ENCODE data around the gene ADORA2A.

Gene ADORA2A

GRCh38 chr22:24417200-24417599, 10.2 kb upstream of the ADORA2A start:
- peaks cover 0 to 58% (median 48%) of the 10 kb centered on the region in 5 donors for H3K36me3 ChIP-seq (ENCODE audit: control insufficient read depth in 5 of 5, insufficient read depth in 5 of 5, low read length in 5 of 5)
- peaks cover 2 to 30% (median 23%) of the 10 kb centered on the region in 5 donors for H3K4me1 ChIP-seq (ENCODE audit: control insufficient read depth in 5 of 5, insufficient read depth in 5 of 5, low read length in 5 of 5)

GRCh38 chr22:24417901-24418641, 9.3 kb upstream of the ADORA2A start:
- Histone ChIP-seq H3K9me3 (ENCODE audit: control insufficient read depth in 5 of 5, low read length in 5 of 5) (no peaks in the 10 kb centered on the region), H3K4me1 (ENCODE audit: control insufficient read depth in 5 of 5, insufficient read depth in 5 of 5, low read length in 5 of 5) (peaks cover 2 to 32% (median 23%) of the 10 kb centered on the region in 5 donors), H3K9ac (ENCODE audit: low read length in 5 of 5) (no peak overlapping the region), H3K36me3 (ENCODE audit: control insufficient read depth in 5 of 5, insufficient read depth in 5 of 5, low read length in 5 of 5) (peaks cover 0 to 49% (median 40%) of the 10 kb centered on the region in 5 donors), H3K27me3 (ENCODE audit: control insufficient read depth in 5 of 5, insufficient read depth in 4 of 5, low read length in 5 of 5) (peaks cover 0 to 7% (median 0%) of the 10 kb centered on the region in 5 donors), H3K4me3 (ENCODE audit: low read depth in 1 of 5, low read length in 5 of 5) (no peak overlapping the region), H3K27ac (ENCODE audit: low read depth, low read length) (no peak overlapping the region)

More at GRCh38 chr22:24417200-24417599, 10.2 kb upstream of the ADORA2A start:
- Histone ChIP-seq H3K4me3 (ENCODE audit: low read depth in 1 of 5, low read length in 5 of 5) (no peak overlapping the region), H3K27me3 (ENCODE audit: control insufficient read depth in 5 of 5, insufficient read depth in 4 of 5, low read length in 5 of 5) (peaks cover 0 to 4% (median 0%) of the 10 kb centered on the region in 5 donors), H3K9me3 (ENCODE audit: control insufficient read depth in 5 of 5, low read length in 5 of 5) (no peaks in the 10 kb centered on the region), H3K27ac (ENCODE audit: low read depth, low read length) (no peak overlapping the region), H3K9ac (ENCODE audit: low read length in 5 of 5) (no peak overlapping the region)

- Histone ChIP-seq H3K4me1 (ENCODE audit: control insufficient read depth in 5 of 5, insufficient read depth in 5 of 5, low read length in 5 of 5) (peaks cover 2 to 36% (median 25%) of the 10 kb centered on the region in 5 donors), H3K4me3 (ENCODE audit: low read depth in 1 of 5, low read length in 5 of 5) (no peak overlapping the region), H3K27ac (ENCODE audit: low read depth, low read length) (no peak overlapping the region), H3K9me3 (ENCODE audit: control insufficient read depth in 5 of 5, low read length in 5 of 5) (no peaks in the 10 kb centered on the region), H3K9ac (ENCODE audit: low read length in 5 of 5) (no peak overlapping the region), H3K27me3 (ENCODE audit: control insufficient read depth in 5 of 5, insufficient read depth in 4 of 5, low read length in 5 of 5) (peaks cover 0 to 7% (median 0%) of the 10 kb centered on the region in 5 donors), H3K36me3 (ENCODE audit: control insufficient read depth in 5 of 5, insufficient read depth in 5 of 5, low read length in 5 of 5) (peaks cover 0 to 41% (median 33%) of the 10 kb centered on the region in 5 donors)
Observed at GRCh38 chr22:24418786-24419474, 8.5 kb upstream of the ADORA2A start.

GRCh38 chr22:24419475-24419850, 7.9 kb upstream of the ADORA2A start:
- peaks cover 2 to 41% (median 28%) of the 10 kb centered on the region in 5 donors for H3K4me1 ChIP-seq (ENCODE audit: control insufficient read depth in 5 of 5, insufficient read depth in 5 of 5, low read length in 5 of 5)

GRCh38 chr22:24420072-24420976, 7.1 kb upstream of the ADORA2A start:
- peaks cover 0 to 10% (median 0%) of the 10 kb centered on the region in 5 donors for H3K27me3 ChIP-seq (ENCODE audit: control insufficient read depth in 5 of 5, insufficient read depth in 4 of 5, low read length in 5 of 5)

More at GRCh38 chr22:24419475-24419850, 7.9 kb upstream of the ADORA2A start:
- Histone ChIP-seq H3K27ac (ENCODE audit: low read depth, low read length) (no peak overlapping the region), H3K4me3 (ENCODE audit: low read depth in 1 of 5, low read length in 5 of 5) (no peak overlapping the region), H3K36me3 (ENCODE audit: control insufficient read depth in 5 of 5, insufficient read depth in 5 of 5, low read length in 5 of 5) (peaks cover 0 to 36% (median 29%) of the 10 kb centered on the region in 5 donors), H3K27me3 (ENCODE audit: control insufficient read depth in 5 of 5, insufficient read depth in 4 of 5, low read length in 5 of 5) (peaks cover 0 to 7% (median 0%) of the 10 kb centered on the region in 5 donors), H3K9ac (ENCODE audit: low read length in 5 of 5) (no peak overlapping the region), H3K9me3 (ENCODE audit: control insufficient read depth in 5 of 5, low read length in 5 of 5) (no peaks in the 10 kb centered on the region)

GRCh38 chr22:24420977-24421343, 6.4 kb upstream of the ADORA2A start:
- no peaks in the 10 kb centered on the region for H3K9me3 ChIP-seq (ENCODE audit: control insufficient read depth in 5 of 5, low read length in 5 of 5)
- H3K4me1 ChIP-seq (ENCODE audit: control insufficient read depth in 5 of 5, insufficient read depth in 5 of 5, low read length in 5 of 5), result peaks cover 2 to 45% (median 32%) of the 10 kb centered on the region in 5 donors
- H3K9ac ChIP-seq (ENCODE audit: low read length in 5 of 5), result no peak overlapping the region
- H3K27ac ChIP-seq (ENCODE audit: low read depth, low read length), result no peak overlapping the region
- H3K36me3 ChIP-seq (ENCODE audit: control insufficient read depth in 5 of 5, insufficient read depth in 5 of 5, low read length in 5 of 5), result peaks cover 0 to 21% (median 16%) of the 10 kb centered on the region in 5 donors
- H3K4me3 ChIP-seq (ENCODE audit: low read depth in 1 of 5, low read length in 5 of 5), result no peak overlapping the region
- H3K27me3 ChIP-seq (ENCODE audit: control insufficient read depth in 5 of 5, insufficient read depth in 4 of 5, low read length in 5 of 5), result peaks cover 0 to 10% (median 0%) of the 10 kb centered on the region in 5 donors

More at GRCh38 chr22:24420072-24420976, 7.1 kb upstream of the ADORA2A start:
- H3K9me3 ChIP-seq (ENCODE audit: control insufficient read depth in 5 of 5, low read length in 5 of 5), result no peaks in the 10 kb centered on the region
- H3K4me3 ChIP-seq (ENCODE audit: low read depth in 1 of 5, low read length in 5 of 5), result no peak overlapping the region
- peaks cover 2 to 45% (median 32%) of the 10 kb centered on the region in 5 donors for H3K4me1 ChIP-seq (ENCODE audit: control insufficient read depth in 5 of 5, insufficient read depth in 5 of 5, low read length in 5 of 5)
- no peak overlapping the region for H3K9ac ChIP-seq (ENCODE audit: low read length in 5 of 5)
- peaks cover 0 to 27% (median 21%) of the 10 kb centered on the region in 5 donors for H3K36me3 ChIP-seq (ENCODE audit: control insufficient read depth in 5 of 5, insufficient read depth in 5 of 5, low read length in 5 of 5)
- no peak overlapping the region for H3K27ac ChIP-seq (ENCODE audit: low read depth, low read length)

- Histone ChIP-seq H3K4me3 (ENCODE audit: low read depth in 1 of 5, low read length in 5 of 5) (no peak overlapping the region), H3K4me1 (ENCODE audit: control insufficient read depth in 5 of 5, insufficient read depth in 5 of 5, low read length in 5 of 5) (peaks cover 2 to 45% (median 32%) of the 10 kb centered on the region in 5 donors), H3K9ac (ENCODE audit: low read length in 5 of 5) (no peak overlapping the region), H3K9me3 (ENCODE audit: control insufficient read depth in 5 of 5, low read length in 5 of 5) (no peaks in the 10 kb centered on the region), H3K27me3 (ENCODE audit: control insufficient read depth in 5 of 5, insufficient read depth in 4 of 5, low read length in 5 of 5) (peaks cover 0 to 10% (median 0%) of the 10 kb centered on the region in 5 donors), H3K27ac (ENCODE audit: low read depth, low read length) (no peak overlapping the region), H3K36me3 (ENCODE audit: control insufficient read depth in 5 of 5, insufficient read depth in 5 of 5, low read length in 5 of 5) (peaks cover 0 to 15% (median 11%) of the 10 kb centered on the region in 5 donors)
Observed at GRCh38 chr22:24421428-24421931, 5.9 kb upstream of the ADORA2A start.

- peaks cover 2 to 47% (median 32%) of the 10 kb centered on the region in 5 donors for H3K4me1 ChIP-seq (ENCODE audit: control insufficient read depth in 5 of 5, insufficient read depth in 5 of 5, low read length in 5 of 5)
- H3K9me3 ChIP-seq (ENCODE audit: control insufficient read depth in 5 of 5, low read length in 5 of 5), result no peaks in the 10 kb centered on the region
- H3K27ac ChIP-seq (ENCODE audit: low read depth, low read length), result no peak overlapping the region
- H3K9ac ChIP-seq (ENCODE audit: low read length in 5 of 5), result no peak overlapping the region
- peaks cover 0 to 10% (median 0%) of the 10 kb centered on the region in 5 donors for H3K27me3 ChIP-seq (ENCODE audit: control insufficient read depth in 5 of 5, insufficient read depth in 4 of 5, low read length in 5 of 5)
- H3K36me3 ChIP-seq (ENCODE audit: control insufficient read depth in 5 of 5, insufficient read depth in 5 of 5, low read length in 5 of 5), result peaks cover 0 to 8% (median 5%) of the 10 kb centered on the region in 5 donors
- H3K4me3 ChIP-seq (ENCODE audit: low read depth in 1 of 5, low read length in 5 of 5), result no peak overlapping the region
Observed at GRCh38 chr22:24422102-24422665, 5.2 kb upstream of the ADORA2A start.

GRCh38 chr22:24423519-24424000, 3.8 kb upstream of the ADORA2A start:
- Histone ChIP-seq H3K4me1 (ENCODE audit: control insufficient read depth in 5 of 5, insufficient read depth in 5 of 5, low read length in 5 of 5) (peaks cover 2 to 50% (median 32%) of the 10 kb centered on the region in 5 donors), H3K27me3 (ENCODE audit: control insufficient read depth in 5 of 5, insufficient read depth in 4 of 5, low read length in 5 of 5) (peaks cover 0 to 10% (median 0%) of the 10 kb centered on the region in 5 donors), H3K9ac (ENCODE audit: low read length in 5 of 5) (no peak overlapping the region), H3K4me3 (ENCODE audit: low read depth in 1 of 5, low read length in 5 of 5) (peak overlapping the region in 4 of 5 donors; percentile 38 to 67 (median 52)), H3K36me3 (ENCODE audit: control insufficient read depth in 5 of 5, insufficient read depth in 5 of 5, low read length in 5 of 5) (no peaks in the 10 kb centered on the region), H3K27ac (ENCODE audit: low read depth, low read length) (no peak overlapping the region), H3K9me3 (ENCODE audit: control insufficient read depth in 5 of 5, low read length in 5 of 5) (no peaks in the 10 kb centered on the region)

Data from subcutaneous abdominal adipose tissue (tissue), 5 donors.